Measurements from ENCODE around the gene CACNA1C. TPM values are rescaled to one million over a fixed set of nuclear protein-coding genes. Genes with fewer than 3 reads are reported as not detected.

CACNA1C gene
- total and polyA plus RNA-seq, 10 of the 15 experiments (the other 5 are each of a cell fraction or from before 2014, with no cell fraction given) = under 0.01 to 0.15 (median 0.09) TPM; not detected in 5

- WGBS (ENCODE audit: insufficient coverage, insufficient replicate concordance, low lambda C conversion rate, missing lambda C conversion rate) = 30% methylated on average over 18 of the region's 19 CpGs
- no TSS peak for BruUV-seq (replicated peaks)
- peaks cover 25% of the 10 kb centered on the region for H3K4me1 ChIP-seq (ENCODE audit: control insufficient read depth, insufficient read depth, low read length)
- H3K9me3 ChIP-seq (replicated peaks; ENCODE audit: control insufficient read depth, insufficient read depth, low read length) = no peaks in the 10 kb centered on the region
- no peaks in the 10 kb centered on the region for H3K79me2 ChIP-seq (ENCODE audit: control insufficient read depth, insufficient read depth, low read length)
- DNase-seq (ENCODE audit: low read depth, low spot score) (no peak), FAIRE-seq (no peak), ATAC-seq (no peak)
- 0 out of 4 replicates have a peak, but pooled peaks cover 0 to 3% of the 10 kb centered on the region in 2 experiments for H3K27me3 ChIP-seq (replicated peaks in 1 of 2; ENCODE audit: control insufficient read depth in 2 of 2, insufficient read depth in 2 of 2, low read length in 1 of 2)
- intact Hi-C loops (cut with micrococcal nuclease; ENCODE audit: unreplicated experiment) = no loop called here
- no peak for TF ChIP-seq ZNF687 (IDR thresholded peaks at IDR 0.05)
- no peak for TF ChIP-seq E4F1 (IDR thresholded peaks at IDR 0.05; ENCODE audit: borderline replicate concordance, partially characterized antibody)
- TF ChIP-seq FOXK2 (IDR thresholded peaks at IDR 0.05) = no peak
- no peak for TF ChIP-seq CHD2 (IDR thresholded peaks at IDR 0.05; ENCODE audit: borderline replicate concordance, low read depth, low read length)
- TF ChIP-seq NFXL1 (IDR thresholded peaks at IDR 0.05; ENCODE audit: borderline replicate concordance) = no peak
- no peak for TF ChIP-seq RUNX3 (IDR thresholded peaks at IDR 0.05; ENCODE audit: low read length)
- ChIA-PET CTCF (no interaction called here), SMC1A (ENCODE audit: uncharacterized antibody, unreplicated experiment) (no interaction called here), POLR2A (interaction anchor here (0.5 kb wide), 1 partner anchor 342 kb away, joined by 3 read pairs; no protein-coding TSS in a partner anchor), RAD21 (ENCODE audit: unreplicated experiment) (no interaction called here)
- in situ Hi-C loops (cut with MboI) = no loop called here
- no peak overlapping the region for H3K9ac ChIP-seq (ENCODE audit: control insufficient read depth, insufficient read depth, low read length)
- no peaks in the 10 kb centered on the region for H4K20me1 ChIP-seq (ENCODE audit: control insufficient read depth, insufficient read depth)
- no peak overlapping the region for H3K27ac ChIP-seq (ENCODE audit: control insufficient read depth, insufficient read depth)
- no peak overlapping the region for H3K4me3 ChIP-seq
- no peak overlapping the region for H3K4me2 ChIP-seq (ENCODE audit: control insufficient read depth, insufficient read depth)
- no peaks in the 10 kb centered on the region for H3K36me3 ChIP-seq (ENCODE audit: control insufficient read depth in 2 of 2, insufficient read depth in 2 of 2, low read length in 1 of 2)
- H2AFZ ChIP-seq (ENCODE audit: control insufficient read depth, low read depth, low read length) = no peak overlapping the region
Measured at GRCh38 chr12:2354151-2354991, 301.6 kb downstream of the CACNA1C start.

All from GM12878 (cell line).